Mesenchymal stem cell (in vitro differentiated cells and primary cell): ENCODE data around the gene AZI2.

Experiments used
- DNase-seq: peaks from one replicate; pipeline ENCODE4 v3.0.0-alpha.2; 2013
- H2AFZ ChIP-seq: one replicate; pipeline ENCODE4 v1.6.1; 2013; ENCODE audit warnings: low read depth, mild to moderate bottlenecking, control low read depth, inconsistent platforms, low read length, moderate library complexity
- H2AK5ac ChIP-seq: 2 replicates; pipeline ENCODE4 v1.6.1; 2013; ENCODE audit warnings: low read length, moderate library complexity, mild to moderate bottlenecking, inconsistent platforms; ENCODE audit not compliant: severe bottlenecking
- H2BK120ac ChIP-seq: one replicate; pipeline ENCODE4 v1.6.1; 2013; ENCODE audit warnings: low read depth, mild to moderate bottlenecking, inconsistent platforms, low read length, moderate library complexity
- H2BK12ac ChIP-seq, 2 experiments: one replicate each; pipeline ENCODE4 v1.6.1; 2013; ENCODE audit warnings: inconsistent platforms in 2 of 2, low read length in 2 of 2, mild to moderate bottlenecking in 2 of 2, moderate library complexity in 2 of 2, control low read depth in 1 of 2
- H2BK15ac ChIP-seq: one replicate; pipeline ENCODE4 v1.6.1; 2013; ENCODE audit warnings: mild to moderate bottlenecking, low read depth, inconsistent platforms; ENCODE audit not compliant: poor library complexity, severe bottlenecking
- H2BK5ac ChIP-seq: 2 replicates; pipeline ENCODE4 v1.6.1; 2013; ENCODE audit warnings: low read depth, mild to moderate bottlenecking, low read length, control low read depth, inconsistent platforms; ENCODE audit not compliant: poor library complexity, severe bottlenecking
- H3K14ac ChIP-seq, 2 experiments: one replicate each; pipeline ENCODE4 v1.6.1; 2013; ENCODE audit warnings: inconsistent platforms in 2 of 2, low read length in 2 of 2, control low read depth in 1 of 2, mild to moderate bottlenecking in 1 of 2, moderate library complexity in 1 of 2
- H3K18ac ChIP-seq, 2 experiments: one replicate each; pipeline ENCODE4 v1.6.1; 2013; ENCODE audit warnings: inconsistent platforms in 2 of 2, low read length in 2 of 2, control low read depth in 1 of 2, low read depth in 1 of 2, mild to moderate bottlenecking in 1 of 2
- H3K23ac ChIP-seq, 2 experiments: one replicate each; pipeline ENCODE4 v1.6.1; 2013; ENCODE audit warnings: inconsistent platforms in 2 of 2, low read length in 2 of 2, mild to moderate bottlenecking in 2 of 2, moderate library complexity in 2 of 2, control low read depth in 1 of 2
- H3K27ac ChIP-seq: 2 replicates; pipeline ENCODE4 v1.5.1; 2013; ENCODE audit warnings: mild to moderate bottlenecking, moderate library complexity, low read length, control low read depth, inconsistent platforms; ENCODE audit not compliant: poor library complexity, severe bottlenecking
- H3K27me3 ChIP-seq, 2 experiments: 2 replicates each; pipeline versions ENCODE4 v1.6.1 to v1.7.0; 2013; ENCODE audit warnings: low read length in 2 of 2, mild to moderate bottlenecking in 2 of 2, moderate library complexity in 2 of 2, control low read depth in 1 of 2, inconsistent platforms in 1 of 2; ENCODE audit not compliant: control insufficient read depth in 1 of 2, insufficient read depth in 1 of 2
- H3K36me3 ChIP-seq, 2 experiments: 2 replicates each; pipeline versions ENCODE4 v1.6.1 to v1.7.0; 2013; ENCODE audit warnings: low read length in 2 of 2, control low read depth in 1 of 2, inconsistent platforms in 1 of 2, low read depth in 1 of 2, mild to moderate bottlenecking in 1 of 2; ENCODE audit not compliant: insufficient read depth in 2 of 2, control insufficient read depth in 1 of 2
- H3K4ac ChIP-seq, 2 experiments: one replicate each; pipeline ENCODE4 v1.6.1; 2013; ENCODE audit warnings: inconsistent platforms in 2 of 2, low read length in 2 of 2, mild to moderate bottlenecking in 2 of 2, moderate library complexity in 2 of 2, control low read depth in 1 of 2, low read depth in 1 of 2
- H3K4me1 ChIP-seq: 2 replicates; pipeline ENCODE4 v1.6.1; 2013; ENCODE audit warnings: low read depth, low read length, control low read depth; ENCODE audit not compliant: control insufficient read depth, insufficient read depth
- H3K4me2 ChIP-seq: 2 replicates; pipeline ENCODE4 v1.6.1; 2013; ENCODE audit warnings: low read length, mild to moderate bottlenecking, inconsistent platforms; ENCODE audit not compliant: poor library complexity, severe bottlenecking
- H3K4me3 ChIP-seq, 2 experiments: 2 replicates each; pipeline versions ENCODE4 v1.5.1 to v1.7.0; 2013; ENCODE audit warnings: low read length in 2 of 2, mild to moderate bottlenecking in 2 of 2, control low read depth in 1 of 2, low read depth in 1 of 2; ENCODE audit not compliant: insufficient read depth in 1 of 2
- H3K79me1 ChIP-seq: replicated peaks from 2 replicates; pipeline ENCODE4 v1.6.1; 2013; ENCODE audit warnings: mild to moderate bottlenecking, control low read depth, low read length, inconsistent platforms; ENCODE audit not compliant: poor library complexity, severe bottlenecking
- H3K9ac ChIP-seq: 2 replicates; pipeline ENCODE4 v1.7.0; 2013; ENCODE audit warnings: mild to moderate bottlenecking, low read length, moderate library complexity
- H3K9me3 ChIP-seq: 2 replicates; pipeline ENCODE4 v1.7.0; 2013; ENCODE audit warnings: mild to moderate bottlenecking, low read length; ENCODE audit not compliant: control insufficient read depth
- H4K8ac ChIP-seq: one replicate; pipeline ENCODE4 v1.6.1; 2013; ENCODE audit warnings: inconsistent platforms, mild to moderate bottlenecking, low read length, moderate library complexity
- H4K91ac ChIP-seq: one replicate; pipeline ENCODE4 v1.6.1; 2013; ENCODE audit warnings: mild to moderate bottlenecking, low read length, inconsistent platforms
- WGBS: methylation state at CpG from one replicate; pipeline ENCODE4 v1.1.7; 2013; ENCODE audit warnings: mixed read lengths; 5-methylcytosine and 5-hydroxymethylcytosine counted together

AZI2 gene

GRCh38 chr3:28328188-28329151 lies 20.2 kb downstream of the AZI2 start:
- H2AK5ac ChIP-seq, result no peak overlapping the region
- no peak overlapping the region for H2AFZ ChIP-seq
- no peak overlapping the region for H3K27ac ChIP-seq
- H3K4me2 ChIP-seq, result no peak overlapping the region
- no peak overlapping the region for H3K9ac ChIP-seq
- H2BK15ac ChIP-seq, result no peak overlapping the region
- H3K27me3 ChIP-seq, result no peaks in the 10 kb centered on the region
- no peak overlapping the region for H4K91ac ChIP-seq
- no CpG with 5 or more reads among the region's 4 CpGs for WGBS
- no peak overlapping the region for H2BK120ac ChIP-seq
- no peak overlapping the region for H3K4me3 ChIP-seq
- H2BK5ac ChIP-seq, result no peak overlapping the region
- DNase-seq, result peak; percentile 41
- H3K4ac ChIP-seq, result no peak overlapping the region
- H3K4me1 ChIP-seq, result no peaks in the 10 kb centered on the region
- no peak overlapping the region for H3K14ac ChIP-seq
- H4K8ac ChIP-seq, result no peak overlapping the region
- H3K18ac ChIP-seq, result no peak overlapping the region
- H3K9me3 ChIP-seq, result no peaks in the 10 kb centered on the region
- H2BK12ac ChIP-seq, result no peak overlapping the region
- no peak overlapping the region for H3K23ac ChIP-seq
- peaks cover 0 to 78% of the 10 kb centered on the region in 2 experiments for H3K36me3 ChIP-seq
- peaks cover 1% of the 10 kb centered on the region for H3K79me1 ChIP-seq

GRCh38 chr3:28326458-28326926 lies 22.1 kb downstream of the AZI2 start:
- Histone ChIP-seq H3K27ac (no peak overlapping the region), H2AFZ (no peak overlapping the region), H3K27me3 (no peaks in the 10 kb centered on the region), H2BK12ac (no peak overlapping the region), H3K9ac (no peak overlapping the region), H2AK5ac (no peak overlapping the region), H2BK15ac (no peak overlapping the region), H3K4me2 (no peak overlapping the region), H2BK5ac (no peak overlapping the region), H3K4me3 (no peak overlapping the region), H3K79me1 (peaks cover 1% of the 10 kb centered on the region), H3K4ac (no peak overlapping the region), H4K91ac (no peak overlapping the region), H3K18ac (no peak overlapping the region), H3K9me3 (no peaks in the 10 kb centered on the region), H3K14ac (no peak overlapping the region), H3K4me1 (no peaks in the 10 kb centered on the region), H3K36me3 (peaks cover 0 to 71% of the 10 kb centered on the region in 2 experiments), H4K8ac (no peak overlapping the region), H2BK120ac (no peak overlapping the region), H3K23ac (no peak overlapping the region)
- DNase-seq, result no peak
- WGBS, result 73% methylated on average over 2 of the region's 2 CpGs

- H2BK12ac ChIP-seq, result no peak overlapping the region
- no peak overlapping the region for H2BK15ac ChIP-seq
- no peak overlapping the region for H2AK5ac ChIP-seq
- no peak overlapping the region for H4K91ac ChIP-seq
- H3K9ac ChIP-seq, result no peak overlapping the region
- no CpG with 5 or more reads among the region's 1 CpG for WGBS
- no peak overlapping the region for H3K4me2 ChIP-seq
- H3K9me3 ChIP-seq, result no peaks in the 10 kb centered on the region
- H3K27ac ChIP-seq, result no peak overlapping the region
- no peak overlapping the region for H2BK120ac ChIP-seq
- H3K27me3 ChIP-seq, result no peaks in the 10 kb centered on the region
- H3K4ac ChIP-seq, result no peak overlapping the region
- peaks cover 1% of the 10 kb centered on the region for H3K79me1 ChIP-seq
- H2BK5ac ChIP-seq, result no peak overlapping the region
- H3K18ac ChIP-seq, result no peak overlapping the region
- H3K36me3 ChIP-seq, result peaks cover 0 to 63% of the 10 kb centered on the region in 2 experiments
- H3K23ac ChIP-seq, result no peak overlapping the region
- no peak for DNase-seq
- H2AFZ ChIP-seq, result no peak overlapping the region
- no peak overlapping the region for H3K14ac ChIP-seq
- no peaks in the 10 kb centered on the region for H3K4me1 ChIP-seq
- no peak overlapping the region for H3K4me3 ChIP-seq
- no peak overlapping the region for H4K8ac ChIP-seq
Measured at GRCh38 chr3:28322464-28322863, 26.2 kb downstream of the AZI2 start.

GRCh38 chr3:28320981-28321380 lies 27.6 kb downstream of the AZI2 start:
- no peak overlapping the region for H3K4ac ChIP-seq
- H2AFZ ChIP-seq, result no peak overlapping the region
- H4K91ac ChIP-seq, result no peak overlapping the region
- peaks cover 0 to 55% of the 10 kb centered on the region in 2 experiments for H3K36me3 ChIP-seq
- no peak overlapping the region for H3K14ac ChIP-seq
- peaks cover 1% of the 10 kb centered on the region for H3K79me1 ChIP-seq
- no peaks in the 10 kb centered on the region for H3K27me3 ChIP-seq
- no peak overlapping the region for H4K8ac ChIP-seq
- H3K18ac ChIP-seq, result no peak overlapping the region
- no peak overlapping the region for H2BK5ac ChIP-seq
- no peak overlapping the region for H2AK5ac ChIP-seq
- no peaks in the 10 kb centered on the region for H3K9me3 ChIP-seq
- H3K23ac ChIP-seq, result no peak overlapping the region
- H3K9ac ChIP-seq, result no peak overlapping the region
- DNase-seq, result no peak
- H3K4me1 ChIP-seq, result no peaks in the 10 kb centered on the region
- no peak overlapping the region for H3K4me2 ChIP-seq
- no peak overlapping the region for H3K4me3 ChIP-seq
- no peak overlapping the region for H2BK120ac ChIP-seq
- no peak overlapping the region for H2BK12ac ChIP-seq
- no peak overlapping the region for H3K27ac ChIP-seq
- no peak overlapping the region for H2BK15ac ChIP-seq
